ENCODE data around the gene PIGC.

Gene PIGC

GRCh38 chr1:172457479-172458130 lies 13.7 kb upstream of the PIGC start:
- no peak for DNase-seq (ENCODE audit: extremely low read depth, low read depth)
- TF ChIP-seq, protein P1, sequence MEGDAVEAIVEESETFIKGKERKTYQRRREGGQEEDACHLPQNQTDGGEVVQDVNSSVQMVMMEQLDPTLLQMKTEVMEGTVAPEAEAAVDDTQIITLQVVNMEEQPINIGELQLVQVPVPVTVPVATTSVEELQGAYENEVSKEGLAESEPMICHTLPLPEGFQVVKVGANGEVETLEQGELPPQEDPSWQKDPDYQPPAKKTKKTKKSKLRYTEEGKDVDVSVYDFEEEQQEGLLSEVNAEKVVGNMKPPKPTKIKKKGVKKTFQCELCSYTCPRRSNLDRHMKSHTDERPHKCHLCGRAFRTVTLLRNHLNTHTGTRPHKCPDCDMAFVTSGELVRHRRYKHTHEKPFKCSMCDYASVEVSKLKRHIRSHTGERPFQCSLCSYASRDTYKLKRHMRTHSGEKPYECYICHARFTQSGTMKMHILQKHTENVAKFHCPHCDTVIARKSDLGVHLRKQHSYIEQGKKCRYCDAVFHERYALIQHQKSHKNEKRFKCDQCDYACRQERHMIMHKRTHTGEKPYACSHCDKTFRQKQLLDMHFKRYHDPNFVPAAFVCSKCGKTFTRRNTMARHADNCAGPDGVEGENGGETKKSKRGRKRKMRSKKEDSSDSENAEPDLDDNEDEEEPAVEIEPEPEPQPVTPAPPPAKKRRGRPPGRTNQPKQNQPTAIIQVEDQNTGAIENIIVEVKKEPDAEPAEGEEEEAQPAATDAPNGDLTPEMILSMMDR (IDR thresholded peaks at IDR 0.05; ENCODE audit: low read depth, low read length, missing control alignments) = no peak
- H3K4me3 ChIP-seq (replicated peaks; ENCODE audit: low read depth, low read length) = no peak overlapping the region

GRCh38 chr1:172456344-172456769 lies 12.5 kb upstream of the PIGC start:
- TF ChIP-seq, protein P1 (IDR thresholded peaks at IDR 0.05; ENCODE audit: low read depth, low read length, missing control alignments) = no peak
- H3K4me3 ChIP-seq (replicated peaks; ENCODE audit: low read depth, low read length) = no peak overlapping the region
- DNase-seq (ENCODE audit: extremely low read depth, low read depth) = no peak

GRCh38 chr1:172455451-172455850 lies 11.6 kb upstream of the PIGC start:
- H3K4me3 ChIP-seq (replicated peaks; ENCODE audit: low read depth, low read length) = no peak overlapping the region
- TF ChIP-seq, protein P1 (IDR thresholded peaks at IDR 0.05; ENCODE audit: low read depth, low read length, missing control alignments) = no peak
- DNase-seq (ENCODE audit: extremely low read depth, low read depth) = no peak

- H3K4me3 ChIP-seq (replicated peaks; ENCODE audit: low read depth, low read length) = no peak overlapping the region
- TF ChIP-seq, protein P1 (IDR thresholded peaks at IDR 0.05; ENCODE audit: low read depth, low read length, missing control alignments) = no peak
- DNase-seq (ENCODE audit: extremely low read depth, low read depth) = no peak
These were observed 9.7 kb upstream of the PIGC start for GRCh38 chr1:172453607-172454006.

DNA sequence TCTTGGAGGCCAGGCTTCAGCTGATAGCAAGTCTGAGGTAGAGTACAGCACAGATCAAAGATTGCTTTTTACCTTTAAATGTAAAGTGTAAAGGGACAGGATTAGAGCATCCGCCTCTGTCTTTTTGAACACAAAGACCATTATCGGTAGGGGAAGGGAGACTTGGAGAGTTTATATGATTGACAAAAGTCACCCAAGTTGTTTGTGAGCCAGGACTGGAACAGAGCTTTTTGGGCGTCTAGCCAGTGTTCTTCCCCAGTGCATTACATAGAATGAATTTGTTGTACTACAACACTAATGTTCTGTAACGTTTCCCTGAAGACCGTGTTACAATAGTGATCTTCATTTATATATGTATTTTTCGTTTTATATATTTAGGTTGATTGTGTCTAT lies 9.3 kb upstream of the PIGC start:
- TF ChIP-seq, protein P1 (IDR thresholded peaks at IDR 0.05; ENCODE audit: low read depth, low read length, missing control alignments) = no peak
- no peak for DNase-seq (ENCODE audit: extremely low read depth, low read depth)
- no peak overlapping the region for H3K4me3 ChIP-seq (replicated peaks; ENCODE audit: low read depth, low read length)

DNA sequence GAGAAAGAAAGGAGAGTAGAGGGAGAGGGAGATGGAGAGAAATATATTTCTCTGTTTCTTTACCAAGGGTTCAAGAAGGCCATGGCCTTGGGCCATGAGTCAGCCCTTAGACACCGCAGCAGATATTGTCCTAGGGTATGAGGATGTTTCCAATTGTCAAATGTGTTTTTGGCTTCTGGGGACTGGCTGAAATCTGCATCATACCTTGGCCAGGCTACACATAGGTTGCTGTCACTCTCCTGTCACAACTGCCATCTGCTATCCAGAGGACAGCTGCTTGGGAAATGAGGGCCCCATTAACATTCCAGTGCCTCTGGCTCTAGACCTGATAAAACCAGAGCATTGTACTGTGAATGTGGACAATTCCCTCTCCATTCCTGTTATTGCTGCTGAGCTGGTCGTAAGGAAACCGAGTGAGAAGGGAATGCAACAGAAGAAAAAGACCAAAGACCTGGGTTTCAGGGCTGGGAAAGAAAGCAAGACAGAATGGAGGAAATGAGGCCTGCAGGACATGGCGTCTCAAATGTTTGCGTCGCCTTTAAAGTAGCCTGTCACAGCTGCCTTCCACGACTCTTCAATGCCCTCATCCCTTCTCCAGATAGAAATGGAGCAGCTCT lies 8.8 kb upstream of the PIGC start:
- DNase-seq (ENCODE audit: extremely low read depth, low read depth) = no peak
- H3K4me3 ChIP-seq (replicated peaks; ENCODE audit: low read depth, low read length) = no peak overlapping the region
- TF ChIP-seq, protein P1 (IDR thresholded peaks at IDR 0.05; ENCODE audit: low read depth, low read length, missing control alignments) = no peak
